Bronchial epithelial cell (primary cell): ENCODE measurements around the gene ZKSCAN4. TPM values are rescaled to one million over a fixed set of nuclear protein-coding genes. Genes with fewer than 3 reads are reported as not detected.

Experiments used
- DNase-seq: peaks from one replicate; pipeline ENCODE4 v3.0.0-alpha.2; 2010; ENCODE audit warnings: low read depth
- FAIRE-seq: peaks from 2 replicates; lab custom pipeline; 2011; peaks lifted over from hg19 to GRCh38; lab: Jason Lieb, UNC
- H3K27me3 ChIP-seq: 2 replicates; pipeline ENCODE4 v1.5.1; 2011; ENCODE audit warnings: low read length; ENCODE audit not compliant: control insufficient read depth, insufficient read depth
- H3K36me3 ChIP-seq: 2 replicates; pipeline ENCODE4 v1.5.1; 2011; ENCODE audit warnings: low read length; ENCODE audit not compliant: control insufficient read depth, insufficient read depth
- H3K4me3 ChIP-seq: 2 replicates; pipeline ENCODE4 v1.5.1; 2011; ENCODE audit warnings: mild to moderate bottlenecking, low read depth, low read length, control low read depth
- CTCF ChIP-seq: IDR thresholded peaks from 2 replicates; pipeline ENCODE4 v1.5.1; 2011; ENCODE audit warnings: mild to moderate bottlenecking, moderate library complexity, low read length, control low read depth, inconsistent platforms; ENCODE audit not compliant: insufficient read depth, severe bottlenecking
- total RNA-seq: library from RNA; depleted of rRNA; stranded (reverse); fragments of >200 nt; gene quantifications from 2 replicates; pipeline ENCODE4 v1.2.1, GENCODE V29; 2014

ZKSCAN4 gene
- total RNA-seq: 4.9 and 5.5 TPM in 2 replicates

DNA sequence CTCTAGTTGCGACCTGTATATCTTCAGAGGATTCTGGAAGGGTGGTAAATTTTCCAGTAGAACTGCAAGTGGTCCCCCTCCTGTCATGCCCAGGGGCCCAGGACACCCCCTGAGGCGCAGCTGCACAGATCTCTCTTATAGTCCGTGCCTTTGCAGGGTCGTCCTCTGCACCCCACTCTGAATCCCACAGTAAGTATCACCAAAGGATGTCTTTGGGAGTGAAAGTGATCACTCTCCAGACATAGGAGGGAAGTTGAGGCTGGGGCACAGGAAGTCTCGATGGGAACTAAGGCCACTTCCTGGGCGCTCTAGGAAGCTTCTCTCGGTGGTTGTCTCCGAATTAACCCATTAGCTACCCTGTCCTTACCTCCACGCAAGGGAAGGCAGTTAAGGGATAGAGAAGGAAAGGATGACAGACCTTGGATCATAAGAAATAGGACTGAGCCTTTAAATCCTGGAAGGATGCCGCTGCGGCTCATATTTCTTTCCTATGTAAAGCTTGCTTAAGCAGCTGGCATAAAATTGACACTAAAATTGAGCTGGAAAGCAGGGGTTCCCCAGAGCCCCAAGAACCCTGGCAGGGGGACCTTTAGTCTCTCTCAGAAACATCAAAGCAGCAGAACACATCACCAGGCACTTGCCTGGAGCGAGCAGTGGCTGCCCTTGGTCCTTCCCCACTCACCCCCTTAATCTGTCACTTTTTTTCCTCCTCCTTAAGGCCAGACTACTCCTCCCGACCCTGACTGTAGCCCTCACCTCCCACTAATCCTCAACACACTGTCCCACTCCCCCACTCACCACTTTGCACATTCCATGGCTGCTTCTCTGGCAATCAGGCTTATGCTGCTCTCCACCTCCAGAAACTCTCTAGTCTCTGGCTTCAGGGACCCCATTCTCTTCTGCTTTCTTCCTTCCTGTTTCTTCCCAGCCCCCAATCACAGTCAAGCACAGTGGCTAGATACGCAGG is at the start of gene ZKSCAN4:
ZKSCAN4 (minus strand) TSS at position 261 of the 967 bp plus-strand sequence. CDS start 289 bp downstream, outside the sequence.
- FAIRE-seq (no peak), DNase-seq (peak; percentile 78)
- H3K36me3 ChIP-seq: no peaks in the 10 kb centered on the region
- no peak for TF ChIP-seq CTCF
- H3K27me3 ChIP-seq: no peaks in the 10 kb centered on the region
- peak within 1 kb of the TSS; percentile 90 for H3K4me3 ChIP-seq

- no peak for TF ChIP-seq CTCF
- H3K4me3 ChIP-seq: no peak overlapping the region
- FAIRE-seq: no peak
- no peaks in the 10 kb centered on the region for H3K36me3 ChIP-seq
- no peak for DNase-seq
- H3K27me3 ChIP-seq: no peaks in the 10 kb centered on the region
Measured at GRCh38 chr6:28296520-28297060, 44.5 kb upstream of the ZKSCAN4 start.

DNA sequence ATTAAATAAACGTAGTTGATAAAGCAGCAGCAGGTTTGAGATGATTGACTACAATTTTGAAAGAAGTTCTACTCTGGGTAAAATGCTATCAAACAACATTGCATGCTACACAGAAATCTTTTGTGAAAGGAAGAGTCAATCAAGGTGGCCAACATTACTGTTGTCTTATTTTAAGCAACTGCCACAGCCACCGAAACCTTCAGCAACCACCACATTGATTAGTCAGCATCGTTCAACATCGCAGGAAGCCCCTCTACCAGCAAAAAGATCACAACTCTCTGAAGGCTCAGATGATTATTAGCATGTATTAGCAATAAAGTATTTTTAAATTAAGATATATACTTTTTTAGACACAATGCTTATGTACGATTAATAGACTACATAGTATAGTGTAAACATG is 43.3 kb upstream of the ZKSCAN4 start:
- H3K4me3 ChIP-seq: no peak overlapping the region
- TF ChIP-seq CTCF: no peak
- no peaks in the 10 kb centered on the region for H3K27me3 ChIP-seq
- no peak for FAIRE-seq
- no peak for DNase-seq
- H3K36me3 ChIP-seq: no peaks in the 10 kb centered on the region

- H3K4me3 ChIP-seq: no peak overlapping the region
- no peaks in the 10 kb centered on the region for H3K36me3 ChIP-seq
- TF ChIP-seq CTCF: no peak
- no peaks in the 10 kb centered on the region for H3K27me3 ChIP-seq
- no peak for FAIRE-seq
- no peak for DNase-seq
Measured at GRCh38 chr6:28291573-28291972, 39.5 kb upstream of the ZKSCAN4 start.

- TF ChIP-seq CTCF: no peak
- DNase-seq: no peak
- no peak for FAIRE-seq
- H3K4me3 ChIP-seq: no peak overlapping the region
- no peaks in the 10 kb centered on the region for H3K36me3 ChIP-seq
- no peaks in the 10 kb centered on the region for H3K27me3 ChIP-seq
Measured at GRCh38 chr6:28282926-28283325, 30.9 kb upstream of the ZKSCAN4 start.
